HG03060 (cell line): ENCODE results near the gene HOXC10.

Source experiments
- ATAC-seq: cut with Tn5 transposase; IDR thresholded peaks from one replicate; pipeline ENCODE4 v1.9.1; 2021; ENCODE audit warnings: low read depth, moderate number of reproducible peaks; ENCODE audit not compliant: unreplicated experiment

HOXC10 gene

DNA sequence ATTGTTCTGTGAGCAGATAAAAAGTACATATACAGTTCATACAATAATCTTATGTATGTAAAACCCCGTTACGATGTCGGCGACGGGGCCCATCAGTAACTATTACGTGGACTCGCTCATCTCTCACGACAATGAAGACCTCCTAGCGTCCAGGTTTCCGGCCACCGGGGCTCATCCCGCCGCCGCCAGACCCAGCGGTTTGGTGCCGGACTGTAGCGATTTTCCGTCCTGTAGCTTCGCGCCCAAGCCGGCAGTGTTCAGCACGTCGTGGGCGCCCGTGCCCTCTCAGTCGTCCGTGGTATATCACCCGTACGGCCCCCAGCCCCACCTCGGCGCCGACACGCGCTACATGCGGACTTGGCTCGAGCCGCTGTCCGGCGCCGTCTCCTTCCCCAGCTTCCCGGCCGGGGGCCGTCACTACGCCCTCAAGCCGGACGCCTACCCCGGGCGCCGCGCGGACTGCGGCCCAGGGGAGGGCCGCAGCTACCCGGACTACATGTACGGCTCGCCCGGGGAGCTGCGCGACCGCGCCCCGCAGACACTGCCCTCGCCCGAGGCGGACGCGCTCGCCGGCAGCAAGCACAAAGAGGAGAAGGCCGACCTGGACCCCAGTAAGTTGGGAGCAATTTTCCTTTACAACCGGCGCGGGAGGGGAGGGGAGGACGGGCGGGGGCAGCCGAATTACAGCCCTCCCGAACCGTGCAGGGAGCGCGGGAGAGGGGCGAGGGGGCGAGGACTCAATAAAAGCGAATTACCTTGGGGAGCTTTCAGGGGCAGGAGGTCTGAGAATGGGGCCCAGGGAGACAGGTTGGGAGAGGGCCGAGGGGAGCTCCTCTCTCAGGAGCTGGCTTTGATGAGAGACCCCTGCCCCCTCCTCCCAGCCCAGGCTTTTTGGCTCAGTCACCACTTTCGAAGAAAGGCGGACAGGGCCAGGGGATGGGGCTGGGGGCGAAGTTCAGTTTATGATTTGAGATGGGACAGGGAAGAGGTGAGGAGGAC is 15.5 kb downstream of the HOXC10 start, which contains the start of gene HOXC9:
TSS of gene HOXC9 (plus strand) at position 46 of the 999 bp plus-strand sequence. CDS start at position 74, 28 bp downstream.
- ATAC-seq, result no peak

DNA sequence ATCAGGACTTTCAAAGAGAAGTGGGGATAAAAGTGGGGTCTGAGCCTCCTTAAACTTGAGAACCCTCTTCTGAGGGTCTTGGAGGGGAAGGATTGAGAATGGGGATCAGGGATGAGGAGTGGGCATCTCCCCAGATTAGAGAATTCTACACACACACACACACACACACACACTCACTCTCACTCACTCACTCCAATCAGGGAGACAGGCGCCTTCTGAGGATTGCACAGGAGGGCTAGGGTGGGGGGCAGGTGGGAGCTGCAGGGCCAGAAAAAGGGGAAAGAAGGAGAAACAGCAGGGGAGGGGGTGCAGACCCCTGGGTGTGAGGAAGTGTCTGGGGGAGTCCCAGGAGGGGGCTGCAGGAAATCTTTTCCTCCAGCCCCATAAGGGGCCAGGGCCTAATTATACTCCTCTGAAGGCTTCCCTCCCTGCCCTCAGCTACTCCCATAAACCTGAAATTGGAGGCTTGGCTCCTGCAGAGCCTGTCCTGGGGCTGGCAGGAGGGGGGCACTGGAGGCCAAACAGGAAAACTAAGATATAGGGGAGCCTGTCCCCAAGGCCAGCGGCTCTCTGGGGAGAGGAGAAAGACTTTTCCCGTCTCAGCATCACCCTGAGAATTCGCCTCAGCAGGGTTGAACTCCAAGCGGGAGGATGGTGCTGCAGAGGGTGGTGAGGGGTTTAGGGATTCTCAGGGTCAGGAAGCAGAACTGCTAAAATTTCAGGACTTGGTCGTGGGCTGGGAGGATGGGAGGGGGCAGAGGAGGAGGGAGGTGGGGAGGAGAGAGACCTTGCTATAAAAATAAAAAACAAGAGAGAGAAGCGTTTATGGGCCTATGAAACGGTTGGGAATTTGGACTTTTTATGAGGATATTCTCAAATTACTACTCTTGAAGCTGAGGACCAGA is 16.6 kb downstream of the HOXC10 start:
- no peak for ATAC-seq

GRCh38 chr12:54002278-54002914 is 17.4 kb downstream of the HOXC10 start:
- no peak for ATAC-seq

DNA sequence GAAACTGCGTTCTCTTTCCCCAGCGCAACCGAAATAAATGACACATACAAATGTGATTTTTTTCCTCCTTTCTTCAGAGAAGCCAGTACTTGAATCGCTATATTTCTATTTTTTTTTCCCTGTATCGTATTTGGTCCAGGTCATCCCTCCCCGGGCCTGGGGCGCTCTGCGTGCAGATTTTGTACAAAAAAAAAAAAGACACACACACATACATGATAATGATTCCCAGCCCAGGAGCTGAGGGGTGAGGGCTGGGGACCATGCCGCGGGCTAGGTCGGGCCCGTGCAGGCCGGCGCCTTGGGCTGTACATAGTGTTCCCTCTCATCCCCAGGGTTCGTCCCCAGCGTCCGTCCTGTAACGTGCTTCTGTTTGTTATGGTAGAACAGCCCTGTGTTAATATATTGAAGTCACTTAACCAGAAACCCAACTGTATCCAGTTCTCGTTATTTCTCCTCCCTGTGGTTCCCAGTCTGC is 18.0 kb downstream of the HOXC10 start:
- no peak for ATAC-seq

DNA sequence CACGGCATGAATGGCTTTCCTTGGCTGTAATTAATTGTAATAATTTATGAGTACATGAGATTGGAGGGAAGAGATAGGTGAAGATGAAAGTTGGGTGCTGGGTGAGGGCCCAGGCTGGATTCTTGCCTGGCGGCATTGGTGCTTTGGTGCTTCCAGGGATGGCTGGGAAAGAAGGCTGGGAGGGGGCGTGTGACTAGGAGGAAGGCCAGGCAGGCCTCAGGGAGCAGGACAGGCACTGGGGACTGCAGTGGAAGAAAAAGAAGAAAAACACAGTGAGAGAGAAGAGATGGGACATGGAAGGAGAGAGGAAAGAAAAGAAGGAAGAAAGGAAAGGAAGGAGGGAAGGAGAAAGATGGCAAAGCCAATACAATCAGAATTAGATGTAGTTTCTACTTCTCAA is 18.7 kb downstream of the HOXC10 start:
- no peak for ATAC-seq

GRCh38 chr12:54004063-54004840 is 19.3 kb downstream of the HOXC10 start:
- ATAC-seq, result no peak

DNA sequence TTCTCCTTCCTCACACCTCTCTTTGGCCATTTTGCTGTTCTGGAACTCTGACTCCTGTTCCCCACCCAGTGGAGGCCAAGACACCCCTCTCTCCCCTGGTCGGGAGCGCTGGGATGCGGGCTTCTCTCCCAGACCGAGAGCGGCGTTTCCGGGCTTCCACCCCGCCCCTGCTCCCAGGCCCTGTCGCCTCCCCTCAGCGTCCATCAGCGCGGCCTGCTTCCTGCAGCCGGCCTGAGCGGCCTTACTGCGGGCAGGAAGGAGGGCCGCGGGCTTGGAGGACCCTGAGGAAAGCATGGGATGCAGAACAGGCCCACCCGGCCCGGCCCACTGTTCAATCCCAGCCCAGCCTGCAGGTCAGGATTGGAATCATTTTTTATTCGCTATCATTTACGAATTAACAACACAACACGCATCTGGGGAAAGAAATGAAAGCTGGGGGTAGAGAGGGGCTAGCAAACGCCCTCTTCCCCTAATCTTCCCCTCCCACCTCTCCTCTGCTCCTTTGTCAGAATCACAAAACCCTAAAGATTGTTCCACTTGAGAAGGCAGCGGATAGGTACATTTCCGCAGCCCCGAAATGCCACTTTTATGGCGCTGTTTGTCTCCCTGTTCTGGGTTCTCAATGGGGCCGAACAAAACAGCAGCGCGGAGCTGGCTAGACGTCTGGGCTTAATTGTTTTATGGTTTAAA is 20.0 kb downstream of the HOXC10 start:
- ATAC-seq, result no peak

- ATAC-seq, result no peak
Observed at GRCh38 chr12:54005531-54005852, 20.5 kb downstream of the HOXC10 start.

DNA sequence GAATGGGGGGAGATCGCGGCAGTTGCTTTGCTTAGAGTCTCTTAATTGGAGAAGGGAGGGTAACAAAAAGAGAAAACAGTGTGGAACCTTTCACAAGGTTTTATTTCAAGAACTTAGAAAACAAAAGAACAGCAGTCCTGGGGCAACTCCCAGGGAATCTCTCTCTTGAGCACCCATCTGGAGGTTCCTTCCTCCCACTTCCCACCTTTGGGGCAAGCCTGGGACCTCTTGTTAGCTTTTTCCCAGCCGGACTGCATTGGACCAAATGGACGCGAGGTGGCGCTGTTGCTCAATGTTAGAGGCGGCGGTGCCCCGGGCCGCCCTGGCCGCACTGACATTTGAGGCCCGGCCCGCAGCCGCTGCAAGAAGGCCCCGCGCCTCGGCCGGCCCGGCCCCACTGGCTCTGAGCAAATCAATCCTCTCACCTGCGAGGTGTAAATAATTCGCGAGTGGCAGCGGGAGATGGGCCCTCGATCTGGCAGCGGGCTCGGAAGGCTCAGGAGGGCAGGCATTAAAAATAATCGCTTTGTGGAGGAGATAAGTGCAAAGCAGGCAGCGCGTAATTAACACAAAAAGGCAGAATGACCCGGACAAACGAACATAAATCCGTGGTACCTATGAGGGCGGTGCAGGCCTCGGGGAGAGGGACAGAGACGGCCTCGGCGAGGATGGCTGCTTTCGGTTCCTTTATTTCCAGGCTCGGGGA is 21.1 kb downstream of the HOXC10 start:
- ATAC-seq, result no peak

DNA sequence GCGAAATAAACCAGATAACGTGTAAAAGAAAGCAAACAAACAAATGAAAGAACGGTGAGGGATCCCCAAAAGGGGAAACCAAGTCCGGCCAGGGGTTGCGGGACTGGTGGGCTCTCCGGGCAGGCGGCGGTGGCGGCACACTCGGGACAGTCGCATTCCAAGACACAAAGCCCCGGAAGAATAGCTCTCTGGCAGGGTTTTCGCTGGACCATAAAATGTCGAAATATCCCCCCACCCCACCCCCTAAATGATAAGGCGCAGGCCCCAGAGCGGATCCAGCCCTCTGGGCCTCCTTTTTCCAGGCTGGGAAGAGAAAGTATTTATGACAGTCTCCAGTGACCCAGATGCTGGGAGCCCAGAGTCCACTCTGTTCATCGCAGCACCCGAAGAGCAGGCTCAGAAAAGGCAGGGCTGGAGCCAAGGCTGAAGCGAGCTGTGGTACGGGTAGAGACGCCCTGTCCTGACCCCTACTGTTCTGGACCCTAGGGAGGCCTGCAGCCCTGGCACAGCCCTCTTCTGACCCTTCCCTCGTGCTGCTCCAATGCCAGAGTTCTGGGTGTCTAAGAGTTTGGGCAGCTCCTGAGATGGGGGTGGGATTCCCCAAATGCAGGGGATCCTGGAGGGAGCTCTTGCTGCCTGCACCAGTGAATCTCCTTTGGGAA is 21.7 kb downstream of the HOXC10 start:
- no peak for ATAC-seq

GRCh38 chr12:54007538-54008259 is 22.8 kb downstream of the HOXC10 start:
- no peak for ATAC-seq

GRCh38 chr12:54008260-54008552 is 23.3 kb downstream of the HOXC10 start:
- no peak for ATAC-seq

DNA sequence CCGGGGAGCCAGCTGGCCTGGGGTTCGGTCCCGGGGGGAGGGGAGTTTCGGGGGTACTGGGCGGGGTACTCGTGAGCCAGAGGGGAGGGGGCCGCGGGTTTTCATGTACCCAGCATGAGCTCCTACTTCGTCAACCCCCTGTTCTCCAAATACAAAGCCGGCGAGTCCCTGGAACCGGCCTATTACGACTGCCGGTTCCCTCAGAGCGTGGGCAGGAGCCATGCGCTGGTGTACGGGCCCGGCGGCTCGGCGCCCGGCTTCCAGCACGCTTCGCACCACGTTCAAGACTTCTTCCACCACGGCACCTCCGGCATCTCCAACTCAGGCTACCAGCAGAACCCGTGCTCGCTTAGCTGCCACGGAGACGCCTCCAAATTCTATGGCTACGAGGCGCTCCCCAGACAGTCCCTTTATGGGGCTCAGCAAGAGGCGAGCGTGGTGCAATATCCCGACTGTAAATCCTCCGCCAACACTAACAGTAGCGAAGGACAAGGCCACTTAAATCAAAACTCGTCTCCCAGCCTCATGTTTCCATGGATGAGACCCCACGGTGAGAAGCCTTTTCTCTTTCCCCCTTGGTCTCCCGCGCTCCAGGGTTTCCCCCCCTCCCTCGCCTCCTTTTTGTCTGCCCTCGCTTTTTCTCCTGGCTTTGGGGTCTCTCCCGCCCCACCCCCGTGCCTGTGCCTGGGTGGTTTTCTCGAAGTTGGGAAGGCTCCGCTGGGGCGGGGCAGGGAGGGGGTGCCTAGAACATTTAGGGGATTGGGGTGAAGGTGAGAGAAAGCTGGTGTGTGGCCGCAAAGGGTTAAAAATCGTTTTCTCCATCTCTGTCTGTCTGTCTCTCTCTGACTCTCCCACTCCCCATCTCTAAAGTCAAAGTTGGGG is 24.5 kb downstream of the HOXC10 start:
- ATAC-seq, result no peak

GRCh38 chr12:54010053-54010971 is 25.4 kb downstream of the HOXC10 start:
- ATAC-seq, result no peak

- no peak for ATAC-seq
Observed at GRCh38 chr12:54010972-54011664, 26.2 kb downstream of the HOXC10 start.
